Measurements from ENCODE around the gene KRT86.

Gene KRT86

GRCh38 chr12:52274521-52275120, at the start of gene KRT86:
Gene KRT86 (plus strand): TSS chr12:52274645. CDS start chr12:52301917, 27,272 bp downstream.
- DNase-seq, result no peak

- DNase-seq, result no peak
These were observed 48.7 kb upstream of the KRT86 start for GRCh38 chr12:52225752-52226151.

- no peak for DNase-seq
These were observed 48.0 kb upstream of the KRT86 start for GRCh38 chr12:52226446-52226845.

- DNase-seq, result no peak
These were observed 46.8 kb upstream of the KRT86 start for GRCh38 chr12:52227606-52228166.

- DNase-seq, result no peak
These were observed 46.1 kb upstream of the KRT86 start for GRCh38 chr12:52228366-52228765.

GRCh38 chr12:52228931-52229330, 45.5 kb upstream of the KRT86 start:
- DNase-seq, result no peak

- no peak for DNase-seq
These were observed 44.6 kb upstream of the KRT86 start for GRCh38 chr12:52229836-52230343.

GRCh38 chr12:52230364-52231281, 43.8 kb upstream of the KRT86 start:
- no peak for DNase-seq

- no peak for DNase-seq
These were observed 42.9 kb upstream of the KRT86 start for GRCh38 chr12:52231305-52232202.

- no peak for DNase-seq
These were observed 42.2 kb upstream of the KRT86 start for GRCh38 chr12:52232203-52232673.

- DNase-seq, result no peak
These were observed 41.6 kb upstream of the KRT86 start, which contains the start of gene KRT7 for GRCh38 chr12:52232674-52233461. Gene KRT7 (plus strand): TSS chr12:52233243. CDS start chr12:52233297, 54 bp downstream.

GRCh38 chr12:52233462-52234207, 40.8 kb upstream of the KRT86 start:
- DNase-seq, result no peak

GRCh38 chr12:52234223-52234810, 40.1 kb upstream of the KRT86 start:
- DNase-seq, result no peak

- DNase-seq, result no peak
These were observed 39.3 kb upstream of the KRT86 start for GRCh38 chr12:52235001-52235764.

GRCh38 chr12:52235822-52236361, 38.6 kb upstream of the KRT86 start:
- no peak for DNase-seq

- DNase-seq, result no peak
These were observed 37.9 kb upstream of the KRT86 start for GRCh38 chr12:52236386-52237050.

- no peak for DNase-seq
These were observed 36.1 kb upstream of the KRT86 start for GRCh38 chr12:52238207-52238840.

Measured in CD4-positive, alpha-beta T cell treated with Interleukin-1 beta for 1 hour (primary cell).